Ectodermal cell (in vitro differentiated cells): ENCODE measurements around the gene RABGAP1L.
"Not testable (repeated sequence)": the region's sequence is repeated elsewhere in the genome, so short reads cannot be mapped to it uniquely, and the experiment has no call there.

Source experiments
- H3K27ac ChIP-seq: 2 replicates; pipeline ENCODE4 v1.7.0; 2013; ENCODE audit warnings: mild to moderate bottlenecking, low read depth, low read length; ENCODE audit not compliant: insufficient read depth, poor library complexity, severe bottlenecking
- H3K27me3 ChIP-seq: 2 replicates; pipeline ENCODE4 v1.7.0; 2013; ENCODE audit warnings: mild to moderate bottlenecking, low read length; ENCODE audit not compliant: insufficient read depth, control insufficient read depth, poor library complexity, severe bottlenecking
- H3K36me3 ChIP-seq: one replicate; pipeline ENCODE4 v1.7.0; 2013; ENCODE audit warnings: low read length; ENCODE audit not compliant: control insufficient read depth, insufficient read depth
- H3K4me1 ChIP-seq: one replicate; pipeline ENCODE4 v1.7.0; 2013; ENCODE audit warnings: low read length; ENCODE audit not compliant: control insufficient read depth, insufficient read depth
- H3K4me3 ChIP-seq: 2 replicates; pipeline ENCODE4 v1.7.0; 2013; ENCODE audit warnings: low read depth, low read length, control low read depth; ENCODE audit not compliant: insufficient read depth
- H3K9me3 ChIP-seq: 2 replicates; pipeline ENCODE4 v1.7.0; 2013; ENCODE audit warnings: mild to moderate bottlenecking, low read length, moderate library complexity; ENCODE audit not compliant: control insufficient read depth
- WGBS, 2 experiments: methylation state at CpG; one replicate each; pipeline ENCODE4 v1.1.7; 2013; ENCODE audit warnings: missing lambda C conversion rate in 2 of 2; 5-methylcytosine and 5-hydroxymethylcytosine counted together

Gene RABGAP1L

GRCh38 chr1:174131032-174131638, 28.2 kb upstream of the RABGAP1L start:
- no peak overlapping the region for H3K4me3 ChIP-seq
- no peaks in the 10 kb centered on the region for H3K36me3 ChIP-seq
- 59 to 63% methylated on average over 6 of the region's 6 CpGs for WGBS, 2 experiments
- H3K27ac ChIP-seq = no peak overlapping the region
- no peaks in the 10 kb centered on the region for H3K9me3 ChIP-seq
- H3K4me1 ChIP-seq = no peaks in the 10 kb centered on the region
- H3K27me3 ChIP-seq = no peaks in the 10 kb centered on the region

GRCh38 chr1:174134003-174134659, 25.2 kb upstream of the RABGAP1L start:
- no peaks in the 10 kb centered on the region for H3K4me1 ChIP-seq
- H3K27ac ChIP-seq = no peak overlapping the region
- H3K9me3 ChIP-seq = no peaks in the 10 kb centered on the region
- no peaks in the 10 kb centered on the region for H3K36me3 ChIP-seq
- H3K27me3 ChIP-seq = no peaks in the 10 kb centered on the region
- 93 to 97% methylated on average over 2 of the region's 3 CpGs for WGBS, 2 experiments
- H3K4me3 ChIP-seq = no peak overlapping the region

- no peaks in the 10 kb centered on the region for H3K4me1 ChIP-seq
- no peaks in the 10 kb centered on the region for H3K36me3 ChIP-seq
- H3K27ac ChIP-seq = no peak overlapping the region
- H3K9me3 ChIP-seq = no peaks in the 10 kb centered on the region
- no peak overlapping the region for H3K4me3 ChIP-seq
- WGBS, 2 experiments = 74 to 76% methylated on average over 2 of the region's 2 CpGs
- H3K27me3 ChIP-seq = no peaks in the 10 kb centered on the region
These were observed 24.1 kb upstream of the RABGAP1L start for GRCh38 chr1:174135211-174135610.

- no peaks in the 10 kb centered on the region for H3K36me3 ChIP-seq
- H3K9me3 ChIP-seq = no peaks in the 10 kb centered on the region
- H3K4me3 ChIP-seq = no peak overlapping the region
- no peak overlapping the region for H3K27ac ChIP-seq
- H3K4me1 ChIP-seq = no peaks in the 10 kb centered on the region
- H3K27me3 ChIP-seq = no peaks in the 10 kb centered on the region
- WGBS, 2 experiments = 100% methylated on average over 1 of the region's 1 CpG
These were observed 22.6 kb upstream of the RABGAP1L start for GRCh38 chr1:174136714-174137113.

GRCh38 chr1:174142836-174143235, 16.5 kb upstream of the RABGAP1L start:
- no peaks in the 10 kb centered on the region for H3K36me3 ChIP-seq
- no peaks in the 10 kb centered on the region for H3K9me3 ChIP-seq
- H3K27ac ChIP-seq = no peak overlapping the region
- H3K27me3 ChIP-seq = no peaks in the 10 kb centered on the region
- no peak overlapping the region for H3K4me3 ChIP-seq
- no peaks in the 10 kb centered on the region for H3K4me1 ChIP-seq
- 91 to 98% methylated on average over 5 of the region's 5 CpGs for WGBS, 2 experiments

GRCh38 chr1:174143727-174144396, 15.5 kb upstream of the RABGAP1L start:
- not testable (repeated sequence) for H3K4me1 ChIP-seq, H3K27me3 ChIP-seq, H3K36me3 ChIP-seq, H3K9me3 ChIP-seq, H3K4me3 ChIP-seq, H3K27ac ChIP-seq
- WGBS, 2 experiments = 85% methylated on average over 12 of the region's 12 CpGs

- WGBS, 2 experiments = 87 to 92% methylated on average over 3 of the region's 3 CpGs
- H3K4me1 ChIP-seq = not testable (repeated sequence)
These were observed 14.9 kb upstream of the RABGAP1L start for GRCh38 chr1:174144397-174144783.

GRCh38 chr1:174149216-174149615, 10.1 kb upstream of the RABGAP1L start:
- H3K4me1 ChIP-seq = no peaks in the 10 kb centered on the region
- WGBS, 2 experiments = 68 to 70% methylated on average over 4 of the region's 4 CpGs
- no peaks in the 10 kb centered on the region for H3K27me3 ChIP-seq

More at GRCh38 chr1:174144397-174144783, 14.9 kb upstream of the RABGAP1L start:
- H3K36me3 ChIP-seq, H3K27ac ChIP-seq, H3K27me3 ChIP-seq, H3K4me3 ChIP-seq, H3K9me3 ChIP-seq: not testable (repeated sequence)

GRCh38 chr1:174150499-174150898, 8.8 kb upstream of the RABGAP1L start:
- Histone ChIP-seq H3K27ac (no peak overlapping the region), H3K27me3 (no peaks in the 10 kb centered on the region), H3K36me3 (no peaks in the 10 kb centered on the region), H3K4me3 (no peak overlapping the region), H3K4me1 (no peaks in the 10 kb centered on the region), H3K9me3 (no peaks in the 10 kb centered on the region)
- 83 to 92% methylated on average over 2 of the region's 2 CpGs for WGBS, 2 experiments

More at GRCh38 chr1:174149216-174149615, 10.1 kb upstream of the RABGAP1L start:
- no peaks in the 10 kb centered on the region for H3K36me3 ChIP-seq
- H3K4me3 ChIP-seq = no peak overlapping the region
- no peaks in the 10 kb centered on the region for H3K9me3 ChIP-seq
- H3K27ac ChIP-seq = no peak overlapping the region

- Histone ChIP-seq H3K27me3 (no peaks in the 10 kb centered on the region), H3K4me3 (no peak overlapping the region), H3K9me3 (no peaks in the 10 kb centered on the region), H3K36me3 (no peaks in the 10 kb centered on the region), H3K27ac (no peak overlapping the region), H3K4me1 (no peaks in the 10 kb centered on the region)
- 100% methylated on average over 1 of the region's 1 CpG; no CpG with 5 or more reads in 1 of the 2 experiments for WGBS, 2 experiments
These were observed 6.9 kb upstream of the RABGAP1L start for GRCh38 chr1:174152427-174152826.
